NCI-H82 treated with DMSO at 0.1 percent for 48 hours (cell line): ENCODE measurements around the gene TTYH1.
"Not testable (repeated sequence)": the region's sequence is repeated elsewhere in the genome, so short reads cannot be mapped to it uniquely, and the experiment has no call there.

Experiments
- DNase-seq: peaks from one replicate; lab custom pipeline; 2025; ENCODE audit not compliant: unreplicated experiment; lab: John Stamatoyannopoulos, UW

TTYH1 gene

GRCh38 chr19:54415208-54415900, at the start of gene TTYH1:
Gene TTYH1, plus strand, starts transcription at chr19:54415464. Its CDS starts 89 bp downstream, at chr19:54415553.
- no peak for DNase-seq

GRCh38 chr19:54365798-54366197, 49.5 kb upstream of the TTYH1 start:
- DNase-seq, result not testable (repeated sequence)

DNA sequence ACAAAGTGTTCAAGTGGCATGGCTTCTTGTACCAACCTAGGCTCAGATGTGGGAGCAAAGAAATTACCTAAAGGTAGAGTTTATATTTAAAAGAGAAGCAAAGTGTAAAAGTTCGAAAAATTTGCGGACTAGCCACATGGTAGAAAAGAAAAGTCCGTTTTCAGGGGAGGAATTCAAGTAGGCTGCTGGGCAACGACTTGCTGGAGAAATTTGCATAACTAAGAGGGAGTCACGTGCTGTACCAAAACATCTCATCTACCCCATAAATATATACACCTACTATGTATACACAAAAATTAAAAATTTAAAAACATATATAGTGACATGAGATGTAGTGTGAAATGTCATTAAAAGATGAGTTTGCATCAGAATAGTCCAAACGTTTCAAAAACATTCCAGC, 48.5 kb upstream of the TTYH1 start:
- DNase-seq, result no peak

GRCh38 chr19:54369082-54369687, 46.1 kb upstream of the TTYH1 start:
- DNase-seq, result no peak

DNA sequence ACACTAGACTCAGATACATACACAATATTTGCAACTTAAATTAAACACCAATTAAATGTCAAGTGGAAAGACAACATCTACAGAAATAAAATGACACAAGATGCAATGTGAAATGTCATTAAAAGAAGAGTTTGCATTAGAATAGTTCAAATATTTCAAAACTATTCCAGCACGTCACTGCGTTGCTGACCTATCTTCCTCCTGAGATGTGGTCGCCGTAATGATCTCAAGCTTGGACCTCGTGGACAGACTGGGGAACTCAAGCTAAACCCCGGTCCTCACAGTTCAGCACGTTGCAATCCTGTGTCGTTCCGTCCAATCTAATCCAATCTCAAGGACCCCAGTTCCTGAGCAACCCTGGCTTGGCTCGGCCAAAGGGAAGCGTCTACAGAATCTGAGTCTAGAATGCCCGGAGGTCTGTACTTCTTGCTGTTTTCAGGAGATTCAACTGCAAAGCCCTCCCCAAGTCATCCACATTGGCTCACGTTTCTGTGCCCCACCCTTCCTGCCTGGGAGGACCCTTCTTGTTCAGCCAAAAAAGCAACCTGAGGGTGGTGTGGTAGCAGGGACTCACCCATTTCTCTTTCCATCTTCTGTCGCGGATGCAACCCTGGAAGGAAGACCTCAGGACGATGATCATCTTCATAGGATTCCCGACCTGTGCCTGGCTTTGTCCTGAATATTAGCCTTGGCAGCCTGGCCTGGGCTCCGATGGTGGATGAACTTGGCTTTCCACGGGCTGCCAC, 45.4 kb upstream of the TTYH1 start:
- not testable (repeated sequence) for DNase-seq

DNA sequence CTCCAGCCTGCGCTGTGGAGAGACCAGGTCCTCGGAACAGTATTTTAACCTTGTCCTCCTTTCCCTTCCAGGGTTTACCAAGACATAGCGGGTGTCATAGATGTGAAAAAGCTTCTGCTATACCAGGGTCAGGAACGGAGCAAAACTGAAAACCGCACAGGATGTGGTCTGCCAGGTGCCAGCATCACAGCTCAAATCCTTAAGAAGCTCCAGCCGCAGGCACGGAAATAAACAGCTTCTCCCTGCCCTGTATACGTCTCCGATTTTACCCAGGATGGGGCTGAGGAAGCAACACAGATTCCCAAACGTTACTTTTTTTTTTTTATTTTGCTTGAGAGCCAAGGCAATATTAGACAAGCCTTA, 44.8 kb upstream of the TTYH1 start:
- not testable (repeated sequence) for DNase-seq

GRCh38 chr19:54371453-54371852, 43.8 kb upstream of the TTYH1 start:
- not testable (repeated sequence) for DNase-seq

- DNase-seq, result no peak
Observed at GRCh38 chr19:54373781-54374631, 41.3 kb upstream of the TTYH1 start.

GRCh38 chr19:54375181-54375938, 39.9 kb upstream of the TTYH1 start:
- DNase-seq, result not testable (repeated sequence)

- DNase-seq, result no peak
Observed at GRCh38 chr19:54376610-54377285, 38.5 kb upstream of the TTYH1 start.

GRCh38 chr19:54379187-54379678, 36.0 kb upstream of the TTYH1 start:
- no peak for DNase-seq

DNA sequence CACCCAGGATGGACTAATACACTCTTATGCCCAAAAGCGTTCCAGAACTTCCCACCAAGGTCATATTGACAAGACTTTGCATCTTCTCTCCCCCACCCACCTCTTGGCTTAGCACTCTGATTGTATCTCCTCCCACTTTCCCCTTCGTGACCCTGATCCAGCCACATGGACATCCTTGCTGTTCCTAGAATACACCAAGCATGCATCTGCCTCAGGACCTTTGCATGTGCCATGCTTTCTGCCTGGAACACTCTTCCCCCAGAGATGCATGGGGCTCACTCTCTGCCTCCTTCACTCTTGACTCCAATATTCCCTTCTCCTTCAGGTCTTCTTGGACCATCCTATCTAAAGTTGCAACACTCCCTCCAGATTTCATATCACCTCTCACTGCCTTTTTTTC, 34.4 kb upstream of the TTYH1 start:
- no peak for DNase-seq

DNA sequence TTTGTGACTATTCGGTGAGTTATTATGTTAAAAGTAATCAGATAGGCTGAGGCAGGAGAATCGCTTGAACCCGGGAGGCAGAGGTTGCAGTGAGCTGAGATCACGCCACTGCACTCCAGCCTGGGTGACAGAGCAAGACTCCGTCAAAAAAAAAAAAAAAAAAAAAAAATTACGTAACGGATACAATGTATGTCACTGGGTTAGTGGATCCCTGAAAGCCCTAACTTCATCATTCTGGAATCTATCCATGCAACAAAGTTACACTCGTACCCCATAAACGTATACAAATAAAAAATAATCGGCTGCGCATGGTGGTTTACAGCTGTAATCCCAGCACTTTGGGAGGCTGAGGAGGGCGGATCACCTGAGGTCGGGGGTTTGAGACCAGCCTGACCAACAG, 33.2 kb upstream of the TTYH1 start:
- DNase-seq, result not testable (repeated sequence)

- DNase-seq, result no peak
Observed at GRCh38 chr19:54383330-54383729, 31.9 kb upstream of the TTYH1 start.

GRCh38 chr19:54387991-54388801, 27.1 kb upstream of the TTYH1 start:
- no peak for DNase-seq

DNA sequence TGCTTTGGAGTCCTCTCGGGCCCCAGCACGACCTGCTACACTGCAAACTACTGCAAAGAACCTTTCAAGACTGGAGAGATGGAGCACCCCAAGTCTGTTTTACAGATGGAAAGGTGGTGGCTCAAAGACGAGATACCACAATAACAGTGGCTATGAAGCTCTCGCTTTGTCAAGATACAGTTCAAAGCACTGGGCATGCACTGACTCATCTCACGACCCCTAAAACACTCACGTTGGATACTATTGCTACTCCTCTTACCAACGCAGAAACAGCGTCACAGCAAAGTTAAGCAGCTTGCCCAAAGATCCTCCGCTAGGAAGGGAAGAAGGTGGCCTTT, 26.5 kb upstream of the TTYH1 start:
- DNase-seq, result no peak

DNA sequence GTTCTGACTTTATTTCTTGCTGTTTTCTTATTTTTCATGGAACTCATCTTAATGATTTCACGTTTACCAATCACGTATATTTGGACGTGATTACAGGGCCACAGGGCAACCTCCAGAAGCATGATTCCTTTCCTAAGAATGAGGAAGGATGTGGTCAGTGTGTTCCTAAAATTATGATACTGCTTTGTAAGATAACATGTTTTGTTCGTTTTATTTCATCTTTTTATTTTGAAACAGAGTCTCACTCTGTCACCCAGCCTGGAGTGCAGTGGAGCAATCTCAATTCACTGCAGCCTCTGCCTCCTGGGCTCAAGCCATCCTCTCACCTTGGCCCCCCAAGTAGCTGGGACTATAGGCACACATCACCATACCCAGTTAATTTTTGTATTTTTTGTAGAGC, 25.7 kb upstream of the TTYH1 start:
- DNase-seq, result no peak

- DNase-seq, result no peak
Observed at GRCh38 chr19:54390942-54391577, 24.2 kb upstream of the TTYH1 start.
